ENCODE results near the gene GNB2.
"Not testable (repeated sequence)": the region's sequence is repeated elsewhere in the genome, so short reads cannot be mapped to it uniquely, and the experiment has no call there.

The GNB2 gene

DNA sequence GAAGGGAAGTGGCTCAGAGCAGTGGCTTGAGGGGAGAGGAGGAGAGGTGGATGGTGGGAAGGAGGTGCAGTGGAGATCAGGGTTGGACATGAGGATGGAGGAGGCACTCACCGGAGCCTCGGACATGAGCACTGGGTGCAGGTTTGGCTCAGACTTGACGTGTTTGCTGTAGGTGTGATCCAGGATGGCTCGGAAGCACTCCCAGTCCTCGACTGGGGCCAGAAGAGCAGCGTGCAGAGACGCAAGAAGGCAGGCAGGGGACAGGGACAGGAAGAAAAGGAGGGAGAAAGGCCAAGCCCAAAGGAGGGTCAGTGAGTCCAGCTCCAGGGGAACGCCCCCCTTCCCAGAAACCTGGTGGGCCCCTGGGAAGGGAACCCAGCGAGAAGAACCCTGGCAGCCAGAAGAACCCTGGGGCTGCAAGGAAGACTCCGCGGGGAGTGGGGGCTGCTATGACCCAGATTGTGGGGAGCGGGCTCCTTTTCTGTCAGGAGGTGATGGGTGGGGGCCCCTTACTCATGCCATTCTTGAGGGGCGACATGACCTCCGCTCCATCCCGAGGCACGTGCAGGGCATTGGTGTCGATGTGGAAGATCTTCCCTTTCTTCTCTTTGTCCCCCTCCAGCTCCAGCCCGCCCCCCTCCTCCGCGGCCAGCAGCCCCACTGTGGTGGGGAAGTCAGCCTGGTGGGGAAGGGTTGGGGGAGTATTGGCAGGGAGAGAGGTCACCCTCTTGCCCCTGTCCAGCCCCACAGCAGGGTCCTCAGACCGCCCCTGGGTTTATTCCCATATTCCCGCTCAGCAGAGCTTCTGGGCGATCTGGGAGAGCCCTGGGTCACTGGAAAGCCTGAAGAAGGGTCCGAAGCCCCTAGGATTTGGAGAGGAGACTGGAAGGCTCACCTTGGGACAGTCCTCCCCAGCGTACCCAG is 18.4 kb upstream of the GNB2 start:
- H3K4me1 ChIP-seq (ENCODE audit: low read length): no peaks in the 10 kb centered on the region
- no peaks in the 10 kb centered on the region for H3K27me3 ChIP-seq (ENCODE audit: low read depth, low read length)
- no peak overlapping the region for H2AFZ ChIP-seq (ENCODE audit: low read depth, low read length)
- no peaks in the 10 kb centered on the region for H3K36me3 ChIP-seq (replicated peaks; ENCODE audit: low read depth, low read length)
- TF ChIP-seq, protein P1, sequence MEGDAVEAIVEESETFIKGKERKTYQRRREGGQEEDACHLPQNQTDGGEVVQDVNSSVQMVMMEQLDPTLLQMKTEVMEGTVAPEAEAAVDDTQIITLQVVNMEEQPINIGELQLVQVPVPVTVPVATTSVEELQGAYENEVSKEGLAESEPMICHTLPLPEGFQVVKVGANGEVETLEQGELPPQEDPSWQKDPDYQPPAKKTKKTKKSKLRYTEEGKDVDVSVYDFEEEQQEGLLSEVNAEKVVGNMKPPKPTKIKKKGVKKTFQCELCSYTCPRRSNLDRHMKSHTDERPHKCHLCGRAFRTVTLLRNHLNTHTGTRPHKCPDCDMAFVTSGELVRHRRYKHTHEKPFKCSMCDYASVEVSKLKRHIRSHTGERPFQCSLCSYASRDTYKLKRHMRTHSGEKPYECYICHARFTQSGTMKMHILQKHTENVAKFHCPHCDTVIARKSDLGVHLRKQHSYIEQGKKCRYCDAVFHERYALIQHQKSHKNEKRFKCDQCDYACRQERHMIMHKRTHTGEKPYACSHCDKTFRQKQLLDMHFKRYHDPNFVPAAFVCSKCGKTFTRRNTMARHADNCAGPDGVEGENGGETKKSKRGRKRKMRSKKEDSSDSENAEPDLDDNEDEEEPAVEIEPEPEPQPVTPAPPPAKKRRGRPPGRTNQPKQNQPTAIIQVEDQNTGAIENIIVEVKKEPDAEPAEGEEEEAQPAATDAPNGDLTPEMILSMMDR (IDR thresholded peaks at IDR 0.05; ENCODE audit: low read depth, low read length): no peak
- TF ChIP-seq EZH2phosphoT487 (IDR thresholded peaks at IDR 0.05; ENCODE audit: low read depth): no peak
- no peaks in the 10 kb centered on the region for H3K79me2 ChIP-seq (ENCODE audit: low read length)
- H3K4me2 ChIP-seq (ENCODE audit: low read length): no peak overlapping the region
- no peak overlapping the region for H3K9ac ChIP-seq (ENCODE audit: low read length)
- no peaks in the 10 kb centered on the region for H3K9me3 ChIP-seq (ENCODE audit: insufficient read depth, low read length)
- no peak overlapping the region for H3K27ac ChIP-seq (ENCODE audit: low read length)
- no peaks in the 10 kb centered on the region for H4K20me1 ChIP-seq (ENCODE audit: insufficient read depth, low read length)
- H3K4me3 ChIP-seq (ENCODE audit: low read length): no peak overlapping the region

DNA sequence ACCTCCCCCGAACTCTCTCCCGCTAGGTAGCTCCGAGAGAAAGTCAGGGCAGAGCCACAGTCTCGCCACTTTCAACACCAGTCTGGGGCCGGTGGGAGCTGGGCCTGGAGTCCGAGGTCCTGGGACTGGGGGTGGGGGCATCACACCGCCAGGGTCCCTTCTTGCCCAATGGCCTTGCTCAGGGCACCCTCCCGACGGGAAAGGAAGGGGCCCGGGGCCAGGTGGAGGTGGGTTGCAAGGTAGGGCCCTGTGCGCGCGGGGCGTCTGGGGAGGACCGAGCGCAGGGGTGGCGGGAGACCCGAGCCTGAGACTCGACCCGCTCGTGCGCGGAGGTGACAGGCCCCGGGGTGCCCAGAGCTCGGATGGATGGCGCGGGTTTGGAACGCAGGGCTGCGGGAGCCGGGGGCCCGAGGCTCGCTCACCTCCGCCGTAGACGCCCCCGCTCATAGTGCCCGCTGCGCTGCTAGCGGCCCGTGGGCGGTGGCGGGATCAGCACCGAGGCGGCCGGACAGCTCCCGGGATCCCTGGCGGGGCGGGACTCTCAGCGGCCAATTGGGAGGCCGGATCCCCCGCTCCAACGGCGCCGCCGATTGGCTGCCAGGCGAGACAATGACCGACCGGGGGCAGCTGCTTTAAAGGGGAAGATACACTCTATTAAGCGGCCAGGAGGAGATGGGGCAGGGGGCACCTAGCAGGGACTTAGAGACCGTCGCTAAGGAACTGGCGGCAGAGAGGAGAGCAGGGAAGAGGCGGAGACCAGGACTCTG is 17.4 kb upstream of the GNB2 start, which contains the start of gene ACTL6B:
TSS of gene ACTL6B (minus strand) at position 541 of the 767 bp plus-strand sequence. CDS start at position 447, 94 bp downstream.
- H3K4me2 ChIP-seq (ENCODE audit: low read length): no peak within 1 kb of the TSS

GRCh38 chr7:100662194-100662776 is 11.3 kb upstream of the GNB2 start:
- not testable (repeated sequence) for H3K9ac ChIP-seq (ENCODE audit: low read length); H4K20me1 ChIP-seq (ENCODE audit: insufficient read depth, low read length); H3K36me3 ChIP-seq (replicated peaks; ENCODE audit: low read depth, low read length); H3K4me2 ChIP-seq (ENCODE audit: low read length); H3K4me1 ChIP-seq (ENCODE audit: low read length); H3K9me3 ChIP-seq (ENCODE audit: insufficient read depth, low read length); H3K27me3 ChIP-seq (ENCODE audit: low read depth, low read length); H3K4me3 ChIP-seq (ENCODE audit: low read length); H3K27ac ChIP-seq (ENCODE audit: low read length); H2AFZ ChIP-seq (ENCODE audit: low read depth, low read length); H3K79me2 ChIP-seq (ENCODE audit: low read length)

More for the DNA sequence above, 17.4 kb upstream of the GNB2 start, which contains the start of gene ACTL6B:
- no peaks in the 10 kb centered on the region for H4K20me1 ChIP-seq (ENCODE audit: insufficient read depth, low read length)
- no peaks in the 10 kb centered on the region for H3K9me3 ChIP-seq (ENCODE audit: insufficient read depth, low read length)
- H3K9ac ChIP-seq (ENCODE audit: low read length): no peak within 1 kb of the TSS
- H3K27me3 ChIP-seq (ENCODE audit: low read depth, low read length): no peaks in the 10 kb centered on the region
- TF ChIP-seq EZH2phosphoT487 (IDR thresholded peaks at IDR 0.05; ENCODE audit: low read depth): no peak
- TF ChIP-seq, protein P1 (IDR thresholded peaks at IDR 0.05; ENCODE audit: low read depth, low read length): no peak
- no peaks in the 10 kb centered on the region for H3K36me3 ChIP-seq (replicated peaks; ENCODE audit: low read depth, low read length)
- no peak within 1 kb of the TSS for H2AFZ ChIP-seq (ENCODE audit: low read depth, low read length)
- H3K79me2 ChIP-seq (ENCODE audit: low read length): no peaks in the 10 kb centered on the region
- H3K27ac ChIP-seq (ENCODE audit: low read length): no peak within 1 kb of the TSS
- no peaks in the 10 kb centered on the region for H3K4me1 ChIP-seq (ENCODE audit: low read length)
- no peak within 1 kb of the TSS for H3K4me3 ChIP-seq (ENCODE audit: low read length)

DNA sequence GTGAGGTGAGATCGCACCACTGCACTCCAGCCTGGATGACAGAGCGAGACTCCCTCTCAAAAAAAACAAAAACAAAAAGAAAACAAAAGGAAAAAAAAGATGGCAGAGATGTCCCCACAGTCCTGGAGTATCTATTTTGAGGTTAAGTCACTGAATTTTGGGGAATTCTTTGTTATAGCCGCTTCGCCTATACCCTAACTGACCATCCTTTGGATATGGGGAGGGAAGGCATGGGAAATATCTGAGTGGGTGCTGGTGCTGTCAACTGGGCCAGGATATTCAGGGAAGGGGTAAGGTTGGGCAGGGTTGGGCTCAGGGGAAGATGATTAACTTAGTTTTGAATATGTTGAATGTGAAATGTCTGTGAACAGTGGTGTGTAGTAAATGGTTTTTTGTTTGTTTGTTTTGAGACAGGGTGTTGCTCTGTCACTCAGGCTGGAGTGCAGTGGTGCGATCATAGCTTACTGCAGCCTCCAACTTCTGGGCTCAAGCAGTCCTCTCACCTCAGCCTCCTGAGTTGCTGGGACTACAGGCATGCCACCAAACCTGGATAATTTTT is 8.3 kb upstream of the GNB2 start:
- Histone ChIP-seq H3K4me2 (ENCODE audit: low read length) (no peak overlapping the region), H3K27me3 (ENCODE audit: low read depth, low read length) (no peaks in the 10 kb centered on the region; the same call in 1 of the 2 replicates), H3K79me2 (ENCODE audit: low read length) (no peaks in the 10 kb centered on the region), H3K9ac (ENCODE audit: low read length) (no peak overlapping the region), H3K4me1 (ENCODE audit: low read length) (no peaks in the 10 kb centered on the region), H2AFZ (ENCODE audit: low read depth, low read length) (no peak overlapping the region), H3K4me3 (ENCODE audit: low read length) (no peak overlapping the region), H3K36me3 (replicated peaks; ENCODE audit: low read depth, low read length) (no peaks in the 10 kb centered on the region), H4K20me1 (ENCODE audit: insufficient read depth, low read length) (no peaks in the 10 kb centered on the region), H3K27ac (ENCODE audit: low read length) (no peak overlapping the region), H3K9me3 (ENCODE audit: insufficient read depth, low read length) (no peaks in the 10 kb centered on the region)
- TF ChIP-seq, protein P1 (IDR thresholded peaks at IDR 0.05; ENCODE audit: low read depth, low read length): no peak
- TF ChIP-seq EZH2phosphoT487 (IDR thresholded peaks at IDR 0.05; ENCODE audit: low read depth): no peak

All from OCI-LY3 (cell line).